ENCODE data around the gene ABCB9. TPM values are rescaled to one million over a fixed set of nuclear protein-coding genes. Genes with fewer than 3 reads are reported as not detected.

ABCB9 gene
- total and polyA plus RNA-seq, 2 donors, result 2.4 to 6.6 TPM

Small RNA genes lying within 50 kb of the gene (small RNA-seq; reads per million reads assigned to genes)
- gene ARL6IP4 (not detected), gene MIR4304 (not detected)

Other genes starting within 250 kb of the ABCB9 start
- 2.9 TPM for gene HCAR3, start 249.7 kb downstream of the ABCB9 start, total RNA-seq
- 4.1 TPM for gene HCAR3, start 249.7 kb downstream of the ABCB9 start, polyA plus RNA-seq
- 1.6 TPM for gene HCAR1, start 235.6 kb downstream of the ABCB9 start, total RNA-seq
- 0.46 TPM for gene HCAR1, start 235.6 kb downstream of the ABCB9 start, polyA plus RNA-seq
- gene DENR, start 213.6 kb downstream of the ABCB9 start, total RNA-seq, result 49.4 TPM
- 26.2 TPM for gene DENR, start 213.6 kb downstream of the ABCB9 start, polyA plus RNA-seq
- 0.69 TPM for gene CCDC62, start 191.9 kb downstream of the ABCB9 start, total RNA-seq
- 0.05 TPM for gene CCDC62, start 191.9 kb downstream of the ABCB9 start, polyA plus RNA-seq
- gene HIP1R, start 131.0 kb downstream of the ABCB9 start, total RNA-seq, result 17.2 TPM
- 16.5 TPM for gene HIP1R, start 131.0 kb downstream of the ABCB9 start, polyA plus RNA-seq
- gene VPS37B, start 70.3 kb downstream of the ABCB9 start, total RNA-seq, result 18.9 TPM
- 25.2 TPM for gene VPS37B, start 70.3 kb downstream of the ABCB9 start, polyA plus RNA-seq
- gene OGFOD2, start 8.8 kb upstream of the ABCB9 start, total RNA-seq, result 6.5 TPM
- gene OGFOD2, start 8.8 kb upstream of the ABCB9 start, polyA plus RNA-seq, result 17.1 TPM
- gene ARL6IP4, start 14.2 kb upstream of the ABCB9 start, total RNA-seq, result 57.6 TPM
- 312 TPM for gene ARL6IP4, start 14.2 kb upstream of the ABCB9 start, polyA plus RNA-seq
- gene PITPNM2, start 184.6 kb upstream of the ABCB9 start, total RNA-seq, result 4.5 TPM
- gene PITPNM2, start 184.6 kb upstream of the ABCB9 start, polyA plus RNA-seq, result 19.1 TPM